HG02884 (cell line): ENCODE measurements around the gene CALN1.

Experiments used
- ATAC-seq: cut with Tn5 transposase; IDR thresholded peaks from one replicate; pipeline ENCODE4 v1.9.1; 2021; ENCODE audit warnings: mild to moderate bottlenecking, moderate library complexity; ENCODE audit not compliant: unreplicated experiment

Gene CALN1

GRCh38 chr7:72272479-72272878 lies 139.7 kb downstream of the CALN1 start:
- no peak for ATAC-seq

- no peak for ATAC-seq
Measured at GRCh38 chr7:72268796-72269195, 143.3 kb downstream of the CALN1 start.

- ATAC-seq: no peak
Measured at GRCh38 chr7:72268090-72268489, 144.0 kb downstream of the CALN1 start.

GRCh38 chr7:72267291-72267800 lies 144.8 kb downstream of the CALN1 start:
- no peak for ATAC-seq

- ATAC-seq: no peak
Measured at GRCh38 chr7:72266771-72267170, 145.4 kb downstream of the CALN1 start.

GRCh38 chr7:72265071-72265904 lies 146.8 kb downstream of the CALN1 start:
- ATAC-seq: no peak

GRCh38 chr7:72260406-72260805 lies 151.7 kb downstream of the CALN1 start:
- no peak for ATAC-seq

GRCh38 chr7:72258074-72258473 lies 154.1 kb downstream of the CALN1 start:
- no peak for ATAC-seq

GRCh38 chr7:72254455-72254854 lies 157.7 kb downstream of the CALN1 start:
- ATAC-seq: no peak

GRCh38 chr7:72249106-72249505 lies 163.0 kb downstream of the CALN1 start:
- no peak for ATAC-seq

- ATAC-seq: no peak
Measured at GRCh38 chr7:72244826-72245398, 167.2 kb downstream of the CALN1 start.

GRCh38 chr7:72243329-72243728 lies 168.8 kb downstream of the CALN1 start:
- no peak for ATAC-seq

- no peak for ATAC-seq
Measured at GRCh38 chr7:72235351-72235750, 176.8 kb downstream of the CALN1 start.

- no peak for ATAC-seq
Measured at GRCh38 chr7:72234086-72234485, 178.1 kb downstream of the CALN1 start.

GRCh38 chr7:72230281-72230680 lies 181.9 kb downstream of the CALN1 start:
- no peak for ATAC-seq

GRCh38 chr7:72223351-72223750 lies 188.8 kb downstream of the CALN1 start:
- ATAC-seq: no peak

GRCh38 chr7:72222136-72222535 lies 190.0 kb downstream of the CALN1 start:
- ATAC-seq: no peak

GRCh38 chr7:72219500-72219899 lies 192.6 kb downstream of the CALN1 start:
- ATAC-seq: no peak

GRCh38 chr7:72217151-72217550 lies 195.0 kb downstream of the CALN1 start:
- no peak for ATAC-seq

GRCh38 chr7:72213769-72214168 lies 198.4 kb downstream of the CALN1 start:
- ATAC-seq: no peak

- no peak for ATAC-seq
Measured at GRCh38 chr7:72213081-72213480, 199.1 kb downstream of the CALN1 start.

GRCh38 chr7:72211175-72211574 lies 201.0 kb downstream of the CALN1 start:
- ATAC-seq: no peak
